HG03097 (cell line): Measurements from ENCODE around the gene EPN2.
A peak's percentile ranks its signal among the peaks of the same experiment; 100 is the strongest.

Experiments
- ATAC-seq: cut with Tn5 transposase; IDR thresholded peaks from one replicate; pipeline ENCODE4 v1.9.1; 2021; ENCODE audit not compliant: unreplicated experiment, low FRiP score

Gene EPN2

DNA sequence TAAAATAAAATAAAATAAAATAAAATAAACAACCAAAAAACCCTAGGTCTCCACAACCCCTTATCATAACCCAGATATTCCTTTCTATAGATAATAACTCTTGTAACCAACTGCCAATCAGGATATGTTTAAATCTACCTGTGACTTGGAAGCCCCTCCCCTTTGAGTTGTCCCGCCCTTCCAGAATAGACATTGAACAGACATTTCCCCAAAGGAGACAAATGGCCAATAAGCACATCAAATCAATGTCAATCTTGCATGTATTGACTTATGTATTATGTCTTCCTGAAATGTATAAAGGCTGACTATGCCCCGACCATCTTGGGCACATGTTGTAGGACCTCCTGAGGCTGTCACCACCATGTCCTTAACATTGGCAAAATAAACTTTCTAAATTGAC, 139.6 kb downstream of the EPN2 start:
- no peak for ATAC-seq

DNA sequence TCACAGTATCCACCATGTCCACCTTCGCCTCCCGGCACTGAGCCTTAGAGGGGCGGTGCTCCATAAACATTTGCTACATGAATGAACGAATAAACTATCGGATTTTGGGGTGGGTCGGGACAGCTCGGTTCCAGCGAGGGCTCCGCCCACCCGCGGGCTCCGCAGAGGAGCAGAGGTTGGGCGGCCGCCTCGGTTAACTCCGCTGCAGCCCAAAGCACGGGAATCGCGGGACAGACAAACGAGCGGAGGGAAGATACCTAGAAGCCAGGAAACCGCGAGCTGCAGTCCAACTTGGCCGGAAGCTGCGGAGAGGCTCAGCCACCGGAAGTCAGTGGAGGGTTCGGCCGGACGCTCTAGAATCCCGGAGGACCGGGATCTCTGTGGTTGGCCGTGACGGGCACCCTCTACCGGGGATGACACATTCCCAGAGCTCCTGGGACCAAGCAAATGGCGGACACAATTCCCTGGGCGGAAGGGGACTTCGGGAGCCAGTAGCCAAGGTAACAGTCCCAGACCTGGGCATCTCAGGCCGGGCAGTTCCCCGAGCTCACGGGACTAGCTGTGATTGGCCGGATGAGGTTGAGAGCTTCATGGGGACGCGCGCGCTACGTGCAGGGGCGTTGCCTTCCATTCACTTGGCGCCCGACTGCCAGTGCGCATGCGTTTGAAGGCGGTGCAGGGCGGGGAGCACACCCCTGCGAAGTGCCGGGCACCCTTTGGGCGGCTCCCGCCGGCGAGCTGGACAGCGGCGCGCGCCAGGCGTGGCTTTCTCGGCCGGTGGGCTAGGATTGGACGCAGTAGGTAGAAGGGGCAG, 140.6 kb downstream of the EPN2 start:
- ATAC-seq = peak; percentile 93

DNA sequence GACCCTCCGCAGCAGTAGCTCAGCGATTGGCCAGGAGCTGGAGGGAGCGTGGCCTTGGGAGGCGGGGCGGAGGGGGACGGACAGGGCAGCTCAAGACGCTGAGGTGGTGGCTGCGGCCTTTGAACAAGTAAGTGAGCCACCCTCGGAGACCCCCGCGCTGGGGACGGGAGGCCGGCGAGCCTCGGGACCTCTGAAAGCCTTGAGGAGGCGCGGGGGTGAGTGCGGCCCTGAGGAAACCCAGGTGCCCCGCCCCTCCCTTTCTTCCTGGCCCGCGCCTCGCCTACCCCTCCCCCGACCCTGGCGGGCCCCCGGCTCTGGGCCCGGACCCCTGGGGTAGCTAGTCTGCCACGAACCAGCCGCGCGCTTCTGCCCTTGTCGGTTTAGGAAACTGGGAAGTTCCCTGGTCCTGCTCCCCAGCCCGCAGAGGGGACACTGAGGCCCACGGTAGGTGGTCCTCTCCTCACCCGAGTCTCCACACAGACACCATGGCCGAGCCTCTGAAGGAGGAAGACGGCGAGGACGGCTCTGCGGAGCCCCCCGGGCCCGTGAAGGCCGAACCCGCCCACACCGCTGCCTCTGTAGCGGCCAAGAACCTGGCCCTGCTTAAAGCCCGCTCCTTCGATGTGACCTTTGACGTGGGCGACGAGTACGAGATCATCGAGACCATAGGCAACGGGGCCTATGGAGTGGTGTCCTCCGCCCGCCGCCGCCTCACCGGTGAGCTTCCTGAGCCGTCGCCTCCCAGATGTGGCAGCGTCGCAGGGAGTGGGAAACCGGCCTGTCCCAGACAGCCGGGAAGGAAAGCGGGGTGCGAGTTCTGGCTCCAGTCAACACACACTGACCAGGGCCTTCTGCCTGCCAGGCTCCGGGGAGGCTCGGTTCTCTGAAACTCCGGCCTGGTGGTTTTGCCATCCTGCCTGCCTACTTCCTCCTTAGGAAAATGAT, 141.5 kb downstream of the EPN2 start, which contains the start of gene MAPK7:
Gene MAPK7, plus strand, starts transcription at position 83 of the 945 bp plus-strand sequence. Its CDS starts 403 bp downstream, at position 486.
- no peak for ATAC-seq

- no peak for ATAC-seq
These were observed 142.3 kb downstream of the EPN2 start for GRCh38 chr17:19379361-19380065.

DNA sequence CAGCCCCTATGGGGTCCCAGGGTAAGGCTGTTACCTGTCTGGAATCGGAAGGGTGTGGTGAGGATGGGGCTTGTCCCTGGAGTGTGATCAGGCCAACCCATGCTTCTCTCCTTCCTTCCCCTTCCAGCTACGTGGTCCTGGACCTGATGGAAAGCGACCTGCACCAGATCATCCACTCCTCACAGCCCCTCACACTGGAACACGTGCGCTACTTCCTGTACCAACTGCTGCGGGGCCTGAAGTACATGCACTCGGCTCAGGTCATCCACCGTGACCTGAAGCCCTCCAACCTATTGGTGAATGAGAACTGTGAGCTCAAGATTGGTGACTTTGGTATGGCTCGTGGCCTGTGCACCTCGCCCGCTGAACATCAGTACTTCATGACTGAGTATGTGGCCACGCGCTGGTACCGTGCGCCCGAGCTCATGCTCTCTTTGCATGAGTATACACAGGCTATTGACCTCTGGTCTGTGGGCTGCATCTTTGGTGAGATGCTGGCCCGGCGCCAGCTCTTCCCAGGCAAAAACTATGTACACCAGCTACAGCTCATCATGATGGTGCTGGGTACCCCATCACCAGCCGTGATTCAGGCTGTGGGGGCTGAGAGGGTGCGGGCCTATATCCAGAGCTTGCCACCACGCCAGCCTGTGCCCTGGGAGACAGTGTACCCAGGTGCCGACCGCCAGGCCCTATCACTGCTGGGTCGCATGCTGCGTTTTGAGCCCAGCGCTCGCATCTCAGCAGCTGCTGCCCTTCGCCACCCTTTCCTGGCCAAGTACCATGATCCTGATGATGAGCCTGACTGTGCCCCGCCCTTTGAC, 143.5 kb downstream of the EPN2 start:
- ATAC-seq = no peak

DNA sequence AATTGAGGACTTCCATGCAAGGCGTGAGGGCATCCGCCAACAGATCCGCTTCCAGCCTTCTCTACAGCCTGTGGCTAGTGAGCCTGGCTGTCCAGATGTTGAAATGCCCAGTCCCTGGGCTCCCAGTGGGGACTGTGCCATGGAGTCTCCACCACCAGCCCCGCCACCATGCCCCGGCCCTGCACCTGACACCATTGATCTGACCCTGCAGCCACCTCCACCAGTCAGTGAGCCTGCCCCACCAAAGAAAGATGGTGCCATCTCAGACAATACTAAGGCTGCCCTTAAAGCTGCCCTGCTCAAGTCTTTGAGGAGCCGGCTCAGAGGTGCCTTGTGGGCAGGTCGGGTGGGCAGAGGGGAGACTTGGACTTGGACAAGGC, 144.2 kb downstream of the EPN2 start:
- ATAC-seq = no peak

- ATAC-seq = no peak
These were observed 144.7 kb downstream of the EPN2 start for GRCh38 chr17:19381741-19382444.

DNA sequence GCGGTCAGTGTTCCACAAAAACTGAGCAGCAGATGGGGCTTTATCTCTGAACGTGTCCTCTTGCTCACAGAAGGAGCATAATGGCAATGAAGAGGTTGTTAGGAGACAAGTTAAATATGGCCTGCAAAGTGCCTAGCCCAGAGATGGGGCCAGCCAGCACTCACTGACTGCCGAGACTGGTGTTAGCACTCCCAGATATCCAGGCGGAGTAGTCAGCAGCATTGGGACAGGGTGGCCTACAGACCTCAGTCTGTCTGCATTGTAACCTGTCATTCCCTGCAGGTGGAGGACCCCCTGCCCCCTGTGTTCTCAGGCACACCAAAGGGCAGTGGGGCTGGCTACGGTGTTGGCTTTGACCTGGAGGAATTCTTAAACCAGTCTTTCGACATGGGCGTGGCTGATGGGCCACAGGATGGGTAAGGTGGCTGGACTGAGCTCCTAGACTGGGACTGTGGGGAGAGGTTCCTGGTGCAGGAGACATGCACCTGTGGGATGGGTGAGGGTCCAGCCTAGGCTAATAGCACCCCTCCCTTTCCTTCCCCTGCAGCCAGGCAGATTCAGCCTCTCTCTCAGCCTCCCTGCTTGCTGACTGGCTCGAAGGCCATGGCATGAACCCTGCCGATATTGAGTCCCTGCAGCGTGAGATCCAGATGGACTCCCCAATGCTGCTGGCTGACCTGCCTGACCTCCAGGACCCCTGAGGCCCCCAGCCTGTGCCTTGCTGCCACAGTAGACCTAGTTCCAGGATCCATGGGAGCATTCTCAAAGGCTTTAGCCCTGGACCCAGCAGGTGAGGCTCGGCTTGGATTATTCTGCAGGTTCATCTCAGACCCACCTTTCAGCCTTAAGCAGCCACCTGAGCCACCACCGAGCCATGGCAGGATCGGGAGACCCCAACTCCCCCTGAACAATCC, 145.6 kb downstream of the EPN2 start:
- no peak for ATAC-seq

DNA sequence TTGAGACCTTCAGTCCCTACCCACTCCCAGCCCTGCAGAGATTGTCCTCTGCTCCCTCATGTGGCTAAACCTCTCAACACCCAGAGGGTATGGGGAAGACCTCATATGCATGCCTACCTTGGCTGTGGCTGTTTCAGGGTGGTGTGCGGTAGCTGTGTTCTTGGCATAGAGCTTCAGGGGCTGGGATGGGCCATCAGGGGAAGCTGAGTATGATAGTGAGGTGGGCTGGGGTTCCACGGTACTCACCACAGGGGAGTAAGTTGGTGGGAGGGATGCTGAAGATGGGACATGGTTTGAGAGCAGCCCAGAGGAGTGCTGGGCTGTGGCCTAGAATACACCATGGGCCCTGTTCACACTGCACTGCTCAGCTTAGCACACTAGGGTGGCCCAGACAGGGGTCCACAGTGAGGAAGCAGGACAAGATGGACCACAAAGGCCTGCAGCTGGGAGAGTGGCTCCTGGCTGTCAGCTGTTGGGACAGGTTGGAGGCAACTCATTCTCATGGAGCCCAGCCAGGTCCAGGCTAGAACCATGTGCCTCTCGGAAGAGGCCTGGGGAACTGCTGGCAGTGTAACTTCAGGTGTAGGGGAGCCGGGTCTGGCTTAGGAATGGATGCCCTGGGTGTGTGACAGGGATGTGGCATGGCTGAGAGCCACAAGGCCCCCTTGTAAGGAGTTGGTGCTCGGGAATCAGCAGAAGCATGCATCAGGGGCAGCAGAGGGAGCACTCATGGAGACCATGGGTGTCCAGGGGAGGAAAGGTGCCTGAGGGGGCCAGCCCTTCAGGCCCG, 146.7 kb downstream of the EPN2 start:
- ATAC-seq = no peak

DNA sequence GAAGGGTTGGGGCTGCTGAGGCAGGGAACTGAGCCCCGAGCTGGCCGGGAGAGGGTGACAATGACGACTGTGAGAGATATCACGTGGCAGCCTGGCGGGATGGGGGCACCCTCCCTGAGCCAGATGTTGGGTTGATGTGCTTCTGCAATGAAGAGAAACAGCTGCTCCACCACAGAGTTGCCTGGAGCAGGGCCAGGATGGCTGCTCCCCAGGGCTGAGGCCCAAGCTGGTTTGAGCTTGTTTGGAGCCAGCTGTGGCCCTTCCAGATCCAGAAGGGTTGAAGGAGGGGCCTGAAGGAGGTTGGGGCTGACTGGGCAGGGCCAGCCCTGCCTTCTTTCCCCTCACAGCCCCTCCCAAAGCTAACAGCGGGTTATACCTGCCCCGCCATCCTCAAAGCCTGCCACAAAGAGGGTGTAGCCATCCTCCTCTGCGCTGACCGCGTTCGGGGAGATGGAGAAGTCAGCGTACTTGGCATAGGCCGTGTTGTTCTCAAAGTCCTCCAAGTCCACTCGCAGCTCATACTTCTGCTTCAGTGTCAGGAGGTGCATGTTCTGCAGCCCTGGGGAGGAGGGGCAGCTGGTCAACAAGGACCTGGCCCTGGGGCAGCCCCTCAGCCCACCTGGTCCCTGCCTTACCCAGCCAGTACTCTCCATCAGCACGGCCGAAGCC, 147.7 kb downstream of the EPN2 start:
- no peak for ATAC-seq

DNA sequence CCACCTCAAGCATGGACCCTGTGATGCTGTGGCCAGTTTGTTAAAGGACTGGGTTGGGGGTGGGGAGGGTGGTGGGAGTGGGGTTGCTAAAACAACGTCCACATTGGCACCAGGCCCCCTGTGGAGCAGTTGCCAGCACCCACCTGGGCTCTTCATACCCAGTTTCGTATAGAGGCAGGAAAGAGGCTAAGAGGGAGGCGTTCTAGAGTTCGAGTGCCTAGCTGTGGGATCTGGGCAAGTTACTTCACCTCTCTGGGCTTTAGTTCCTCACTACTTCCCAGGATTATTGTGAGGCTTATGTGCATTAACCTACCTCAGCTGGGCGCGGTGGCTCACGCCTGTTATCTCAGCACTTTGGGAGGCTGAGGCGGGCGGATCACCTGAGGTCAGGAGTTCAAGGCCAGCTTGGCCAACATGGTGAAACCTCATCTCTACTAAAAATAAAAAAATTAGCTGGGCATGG, 148.4 kb downstream of the EPN2 start:
- ATAC-seq = no peak
